ENCODE measurements around the gene ATP11A. TPM values are rescaled to one million over a fixed set of nuclear protein-coding genes. Genes with fewer than 3 reads are reported as not detected.

ATP11A gene
- total RNA-seq, 1 experiment from 2014 or later = 41.2 TPM

GRCh38 chr13:112715210-112715609 is 25.4 kb downstream of the ATP11A start:
- CTCF ChIA-PET = no interaction called here

GRCh38 chr13:112715715-112716460 is 26.1 kb downstream of the ATP11A start:
- ChIA-PET POLR2A (interaction anchor here (0.6 kb wide), 1 partner anchor 1392 kb away, joined by 3 read pairs; no protein-coding TSS in a partner anchor), CTCF (no interaction called here)
- intact Hi-C loops (cut with micrococcal nuclease) = no loop called here
- H3K4me1 Mint-ChIP-seq (ENCODE audit: insufficient read depth, unreplicated experiment) = peaks cover 15% of the 10 kb centered on the region
- BruUV-seq (replicated peaks) = no TSS peak
- no peak for TF ChIP-seq CTCF (IDR thresholded peaks at IDR 0.05; ENCODE audit: unreplicated experiment)
- no peaks in the 10 kb centered on the region for H3K9me3 Mint-ChIP-seq (ENCODE audit: unreplicated experiment)
- no peak overlapping the region for H3K4me3 Mint-ChIP-seq (ENCODE audit: unreplicated experiment)
- peaks cover 6% of the 10 kb centered on the region for H3K36me3 Mint-ChIP-seq (ENCODE audit: insufficient read depth, unreplicated experiment)
- no peaks in the 10 kb centered on the region for H3K27me3 Mint-ChIP-seq (ENCODE audit: insufficient read depth, unreplicated experiment)
- H3K27ac Mint-ChIP-seq (ENCODE audit: low read depth, unreplicated experiment) = no peak overlapping the region
- no peak for DNase-seq (ENCODE audit: unreplicated experiment)

More at GRCh38 chr13:112715210-112715609, 25.4 kb downstream of the ATP11A start:
- H3K36me3 Mint-ChIP-seq (ENCODE audit: insufficient read depth, unreplicated experiment) = peaks cover 6% of the 10 kb centered on the region
- no peak overlapping the region for H3K4me3 Mint-ChIP-seq (ENCODE audit: unreplicated experiment)
- POLR2A ChIA-PET = no interaction called here
- intact Hi-C loops (cut with micrococcal nuclease) = no loop called here
- no peak for DNase-seq (ENCODE audit: unreplicated experiment)
- H3K27me3 Mint-ChIP-seq (ENCODE audit: insufficient read depth, unreplicated experiment) = no peaks in the 10 kb centered on the region
- no peak for TF ChIP-seq CTCF (IDR thresholded peaks at IDR 0.05; ENCODE audit: unreplicated experiment)
- no peak overlapping the region for H3K27ac Mint-ChIP-seq (ENCODE audit: low read depth, unreplicated experiment)
- peaks cover 15% of the 10 kb centered on the region for H3K4me1 Mint-ChIP-seq (ENCODE audit: insufficient read depth, unreplicated experiment)
- no peaks in the 10 kb centered on the region for H3K9me3 Mint-ChIP-seq (ENCODE audit: unreplicated experiment)
- no TSS peak for BruUV-seq (replicated peaks)

GRCh38 chr13:112716461-112716820 is 26.6 kb downstream of the ATP11A start:
- Mint-ChIP-seq H3K36me3 (ENCODE audit: insufficient read depth, unreplicated experiment) (peaks cover 6% of the 10 kb centered on the region), H3K27me3 (ENCODE audit: insufficient read depth, unreplicated experiment) (no peaks in the 10 kb centered on the region), H3K4me1 (ENCODE audit: insufficient read depth, unreplicated experiment) (peaks cover 13% of the 10 kb centered on the region), H3K27ac (ENCODE audit: low read depth, unreplicated experiment) (no peak overlapping the region), H3K4me3 (ENCODE audit: unreplicated experiment) (no peak overlapping the region), H3K9me3 (ENCODE audit: unreplicated experiment) (no peaks in the 10 kb centered on the region)
- BruUV-seq (replicated peaks) = no TSS peak
- ChIA-PET POLR2A (no interaction called here), CTCF (no interaction called here)
- TF ChIP-seq CTCF (IDR thresholded peaks at IDR 0.05; ENCODE audit: unreplicated experiment) = no peak
- intact Hi-C loops (cut with micrococcal nuclease) = no loop called here
- DNase-seq (ENCODE audit: unreplicated experiment) = no peak

- Mint-ChIP-seq H3K4me3 (ENCODE audit: unreplicated experiment) (no peak overlapping the region), H3K27me3 (ENCODE audit: insufficient read depth, unreplicated experiment) (no peaks in the 10 kb centered on the region), H3K27ac (ENCODE audit: low read depth, unreplicated experiment) (no peak overlapping the region), H3K36me3 (ENCODE audit: insufficient read depth, unreplicated experiment) (peaks cover 6% of the 10 kb centered on the region), H3K4me1 (ENCODE audit: insufficient read depth, unreplicated experiment) (peaks cover 11% of the 10 kb centered on the region), H3K9me3 (ENCODE audit: unreplicated experiment) (no peaks in the 10 kb centered on the region)
- intact Hi-C loops (cut with micrococcal nuclease) = no loop called here
- no peak for DNase-seq (ENCODE audit: unreplicated experiment)
- CTCF ChIA-PET = no interaction called here
- no TSS peak for BruUV-seq (replicated peaks)
- TF ChIP-seq CTCF (IDR thresholded peaks at IDR 0.05; ENCODE audit: unreplicated experiment) = no peak
- POLR2A ChIA-PET = no interaction called here
Observed at GRCh38 chr13:112716841-112717520, 27.1 kb downstream of the ATP11A start.

Data from MCF 10A (cell line).